ENCODE data around the gene AOC2. TPM values are rescaled to one million over a fixed set of nuclear protein-coding genes. Genes with fewer than 3 reads are reported as not detected.

Gene AOC2
- total and polyA plus RNA-seq, 2 of the 13 experiments (the other 11 are each of a cell fraction or from before 2014, with no cell fraction given): 1.2 to 3.3 TPM

GRCh38 chr17:42853004-42853403, 8.6 kb downstream of the AOC2 start:
- H3K79me2 ChIP-seq (ENCODE audit: insufficient read depth, low read length): peaks cover 10% of the 10 kb centered on the region
- peaks cover 76% of the 10 kb centered on the region for H3K4me1 ChIP-seq (ENCODE audit: insufficient read depth, low read length)
- intact Hi-C loops (cut with micrococcal nuclease; ENCODE audit: unreplicated experiment) (loop anchor here (2.0 kb wide), 1 partner anchor 14 kb away; no protein-coding TSS in a partner anchor), in situ Hi-C loops (cut with HindIII; ENCODE audit: extremely low pct_ligation_motif_present, low pct_unique_long_range_greater_than_20kb) (no loop called here)
- DNase-seq (ENCODE audit: low spot score) (no peak), ATAC-seq (peak; percentile 16), FAIRE-seq (no peak)
- no peak overlapping the region for H2AFZ ChIP-seq (ENCODE audit: low read length)
- H3K4me2 ChIP-seq (ENCODE audit: low read depth, low read length): peak overlapping the region; percentile 80
- BruUV-seq (replicated peaks): no TSS peak
- ChIA-PET POLR2A (interaction anchor here (0.9 to 4.1 kb wide), 7 partner anchors 11 to 79 kb away, joined by 3 to 36 read pairs (median 5); partner anchors contain the start of gene VPS25), CTCF (ENCODE audit: low intra/inter-chr PET ratio, low total read pairs) (no interaction called here)
- peak overlapping the region in 2 of 3 experiments; percentile 52 to 71; a peak in 2 of 6 replicates for H3K4me3 ChIP-seq (replicated peaks in 1 of 3; ENCODE audit: insufficient read depth in 1 of 3, low read depth in 2 of 3, low read length in 3 of 3)
- H3K27ac ChIP-seq (ENCODE audit: extremely low read length, insufficient read depth, low read length): peak overlapping the region; percentile 77
- H3K9ac ChIP-seq (ENCODE audit: insufficient read depth, low read depth, low read length): peak overlapping the region; percentile 32; the same call in 1 of the 2 replicates
- no peaks in the 10 kb centered on the region; a peak in 1 of 5 replicates for H3K36me3 ChIP-seq (replicated peaks in 1 of 2; ENCODE audit: control insufficient read depth in 1 of 2, insufficient read depth in 2 of 2, low read length in 2 of 2)
- no peaks in the 10 kb centered on the region for H3K27me3 ChIP-seq (ENCODE audit: control insufficient read depth in 1 of 2, insufficient read depth in 2 of 2, low read length in 2 of 2)
- TF ChIP-seq NFAT5 (CRISPR knock-in tag; IDR thresholded peaks at IDR 0.05): 0 out of 2 replicates have a peak, but pooled peaks have one; percentile 7
- no peak for TF ChIP-seq CREM (IDR thresholded peaks at IDR 0.05)
- no peak for TF ChIP-seq CREM (CRISPR knock-in tag; IDR thresholded peaks at IDR 0.05)
- no peak for TF ChIP-seq ZNF75D (CRISPR knock-in tag; IDR thresholded peaks at IDR 0.05; ENCODE audit: borderline replicate concordance)
- TF ChIP-seq BORCS8-MEF2B (CRISPR knock-in tag; IDR thresholded peaks at IDR 0.05): 0 out of 2 replicates have a peak, but pooled peaks have one; percentile 15
- TF ChIP-seq ZSCAN9 (CRISPR knock-in tag; IDR thresholded peaks at IDR 0.05; ENCODE audit: borderline replicate concordance): no peak
- no peak for TF ChIP-seq PBX3 (CRISPR knock-in tag; IDR thresholded peaks at IDR 0.05; ENCODE audit: borderline replicate concordance)
- TF ChIP-seq ZNF207 (IDR thresholded peaks at IDR 0.05; ENCODE audit: borderline replicate concordance): no peak
- TF ChIP-seq SYNCRIP (IDR thresholded peaks at IDR 0.05; ENCODE audit: insufficient read depth, low read depth, low read length): no peak
- no peak for TF ChIP-seq HOXA7 (CRISPR knock-in tag; IDR thresholded peaks at IDR 0.05)
- no peak for TF ChIP-seq ZNF720 (CRISPR knock-in tag; IDR thresholded peaks at IDR 0.05)
- no peak for TF ChIP-seq CENPBD1 (CRISPR knock-in tag; IDR thresholded peaks at IDR 0.05; ENCODE audit: borderline replicate concordance, low read depth)
- H3K9me3 ChIP-seq (ENCODE audit: low read length): no peaks in the 10 kb centered on the region
- 82% methylated on average over 4 of the region's 4 CpGs for WGBS (ENCODE audit: low lambda C conversion rate)
- H4K20me1 ChIP-seq (ENCODE audit: insufficient read depth, low read length): no peaks in the 10 kb centered on the region

Data from HepG2 (cell line).